ENCODE results near the gene ZNF813. TPM values are rescaled to one million over a fixed set of nuclear protein-coding genes. Genes with fewer than 3 reads are reported as not detected.

ZNF813 gene
- total and polyA plus RNA-seq, 2 experiments from 2014 or later, result 2.8 to 8.6 TPM

DNA sequence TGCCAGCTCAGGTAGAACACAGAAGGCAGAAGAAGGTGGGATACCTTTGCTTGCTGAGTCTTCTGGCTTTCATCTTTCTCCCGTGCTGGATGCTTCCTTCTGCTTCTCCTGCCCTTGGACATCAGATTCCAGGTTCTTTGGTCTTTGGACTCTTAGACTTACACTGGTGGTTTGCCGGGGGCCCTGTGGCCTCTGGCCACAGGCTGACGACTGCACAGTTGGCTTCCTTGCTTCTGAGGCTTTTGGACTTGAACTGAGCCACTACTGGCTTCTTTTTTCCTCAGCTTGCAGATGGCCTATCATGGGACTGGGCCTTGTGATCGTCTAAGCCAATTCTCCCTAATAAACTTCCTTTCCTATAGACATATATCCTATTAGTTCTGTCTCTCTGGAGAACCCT is 50.6 kb downstream of the ZNF813 start:
- TF ChIP-seq, protein P1, sequence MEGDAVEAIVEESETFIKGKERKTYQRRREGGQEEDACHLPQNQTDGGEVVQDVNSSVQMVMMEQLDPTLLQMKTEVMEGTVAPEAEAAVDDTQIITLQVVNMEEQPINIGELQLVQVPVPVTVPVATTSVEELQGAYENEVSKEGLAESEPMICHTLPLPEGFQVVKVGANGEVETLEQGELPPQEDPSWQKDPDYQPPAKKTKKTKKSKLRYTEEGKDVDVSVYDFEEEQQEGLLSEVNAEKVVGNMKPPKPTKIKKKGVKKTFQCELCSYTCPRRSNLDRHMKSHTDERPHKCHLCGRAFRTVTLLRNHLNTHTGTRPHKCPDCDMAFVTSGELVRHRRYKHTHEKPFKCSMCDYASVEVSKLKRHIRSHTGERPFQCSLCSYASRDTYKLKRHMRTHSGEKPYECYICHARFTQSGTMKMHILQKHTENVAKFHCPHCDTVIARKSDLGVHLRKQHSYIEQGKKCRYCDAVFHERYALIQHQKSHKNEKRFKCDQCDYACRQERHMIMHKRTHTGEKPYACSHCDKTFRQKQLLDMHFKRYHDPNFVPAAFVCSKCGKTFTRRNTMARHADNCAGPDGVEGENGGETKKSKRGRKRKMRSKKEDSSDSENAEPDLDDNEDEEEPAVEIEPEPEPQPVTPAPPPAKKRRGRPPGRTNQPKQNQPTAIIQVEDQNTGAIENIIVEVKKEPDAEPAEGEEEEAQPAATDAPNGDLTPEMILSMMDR (IDR thresholded peaks at IDR 0.05; ENCODE audit: poor library complexity), result no peak
- no peak for TF ChIP-seq EZH2 (IDR thresholded peaks at IDR 0.05; ENCODE audit: borderline replicate concordance)
- no peak for TF ChIP-seq EZH2phosphoT487 (IDR thresholded peaks at IDR 0.05; ENCODE audit: low read depth, severe bottlenecking, unreplicated experiment)
- WGBS (ENCODE audit: low lambda C conversion rate, missing lambda C conversion rate), result 83% methylated on average over 4 of the region's 4 CpGs
- no peaks in the 10 kb centered on the region for H3K9me2 ChIP-seq (replicated peaks; ENCODE audit: insufficient read depth)
- no peaks in the 10 kb centered on the region for H3K36me3 ChIP-seq (replicated peaks; ENCODE audit: insufficient read depth, low read depth)
- no peak for DNase-seq (ENCODE audit: low spot score)
- H3K27ac ChIP-seq, result peak overlapping the region; percentile 69
- H3K4me2 ChIP-seq, result no peak overlapping the region
- no peak overlapping the region for H2AFZ ChIP-seq
- no peak overlapping the region for H3K4me3 ChIP-seq
- no peaks in the 10 kb centered on the region for H3K79me2 ChIP-seq
- H3K27me3 ChIP-seq, result no peaks in the 10 kb centered on the region
- H3K4me1 ChIP-seq (ENCODE audit: insufficient read depth), result peaks cover 5% of the 10 kb centered on the region
- no peaks in the 10 kb centered on the region for H3K9me3 ChIP-seq (ENCODE audit: low read depth)
- no peaks in the 10 kb centered on the region for H4K20me1 ChIP-seq (ENCODE audit: insufficient read depth, poor library complexity, severe bottlenecking)

DNA sequence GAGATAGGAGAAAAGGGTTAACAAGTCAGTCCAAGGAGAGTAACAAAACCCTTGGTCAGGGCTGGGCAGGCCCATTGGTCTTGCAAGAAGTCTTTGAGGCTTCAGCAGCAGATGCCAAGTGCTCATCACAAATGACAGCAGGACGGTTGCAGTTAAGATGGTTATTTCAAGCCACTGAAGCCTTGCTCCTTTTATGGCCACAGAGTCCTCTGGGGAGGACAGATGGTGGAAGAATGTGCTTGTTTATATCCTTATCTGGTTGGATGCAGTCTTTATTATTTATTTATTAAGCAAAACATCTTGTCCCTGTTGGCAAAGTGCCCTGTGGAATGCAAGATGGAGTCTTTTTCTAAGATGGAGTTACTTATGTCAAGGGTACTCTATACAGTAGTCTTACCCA is 51.2 kb downstream of the ZNF813 start:
- Histone ChIP-seq H3K4me2 (no peak overlapping the region), H3K27me3 (no peaks in the 10 kb centered on the region), H2AFZ (no peak overlapping the region), H4K20me1 (ENCODE audit: insufficient read depth, poor library complexity, severe bottlenecking) (no peaks in the 10 kb centered on the region), H3K27ac (peak overlapping the region; percentile 69), H3K36me3 (replicated peaks; ENCODE audit: insufficient read depth, low read depth) (no peaks in the 10 kb centered on the region), H3K9me3 (ENCODE audit: low read depth) (no peaks in the 10 kb centered on the region), H3K4me3 (no peak overlapping the region), H3K4me1 (ENCODE audit: insufficient read depth) (peaks cover 5% of the 10 kb centered on the region), H3K9me2 (replicated peaks; ENCODE audit: insufficient read depth) (no peaks in the 10 kb centered on the region), H3K79me2 (no peaks in the 10 kb centered on the region)
- no peak for DNase-seq (ENCODE audit: low spot score)
- no peak for TF ChIP-seq EZH2phosphoT487 (IDR thresholded peaks at IDR 0.05; ENCODE audit: low read depth, severe bottlenecking, unreplicated experiment)
- no peak for TF ChIP-seq EZH2 (IDR thresholded peaks at IDR 0.05; ENCODE audit: borderline replicate concordance)
- TF ChIP-seq, protein P1 (IDR thresholded peaks at IDR 0.05; ENCODE audit: poor library complexity), result no peak
- 63% methylated on average over 1 of the region's 1 CpG for WGBS (ENCODE audit: low lambda C conversion rate, missing lambda C conversion rate)

DNA sequence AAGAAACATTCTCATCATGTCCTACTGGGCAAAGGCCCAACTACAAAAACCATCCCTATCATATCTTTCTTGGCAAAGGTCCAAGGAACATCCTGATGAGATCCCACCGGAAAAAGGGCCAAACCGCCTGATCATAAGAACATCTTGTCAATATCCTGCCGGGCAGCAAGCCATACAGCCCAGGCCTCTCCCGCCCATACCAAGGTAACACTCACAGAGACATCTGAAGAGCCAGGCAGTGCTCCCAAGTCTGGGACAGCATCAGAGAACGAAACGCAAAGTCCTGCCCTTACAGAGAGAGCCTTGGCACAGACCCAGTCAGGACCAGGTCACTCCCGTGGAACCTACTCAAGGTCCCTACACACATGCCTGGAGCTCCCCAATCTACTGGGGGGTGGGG is 51.9 kb downstream of the ZNF813 start:
- Histone ChIP-seq H4K20me1 (ENCODE audit: insufficient read depth, poor library complexity, severe bottlenecking) (no peaks in the 10 kb centered on the region), H3K27me3 (no peaks in the 10 kb centered on the region), H3K9me2 (replicated peaks; ENCODE audit: insufficient read depth) (no peaks in the 10 kb centered on the region), H3K79me2 (no peaks in the 10 kb centered on the region), H2AFZ (no peak overlapping the region), H3K4me3 (no peak overlapping the region), H3K36me3 (replicated peaks; ENCODE audit: insufficient read depth, low read depth) (no peaks in the 10 kb centered on the region), H3K27ac (peak overlapping the region; percentile 86), H3K4me2 (no peak overlapping the region), H3K4me1 (ENCODE audit: insufficient read depth) (peaks cover 5% of the 10 kb centered on the region), H3K9me3 (ENCODE audit: low read depth) (no peaks in the 10 kb centered on the region)
- 88% methylated on average over 7 of the region's 7 CpGs for WGBS (ENCODE audit: low lambda C conversion rate, missing lambda C conversion rate)
- no peak for TF ChIP-seq EZH2 (IDR thresholded peaks at IDR 0.05; ENCODE audit: borderline replicate concordance)
- peak; percentile 28 for DNase-seq (ENCODE audit: low spot score)

DNA sequence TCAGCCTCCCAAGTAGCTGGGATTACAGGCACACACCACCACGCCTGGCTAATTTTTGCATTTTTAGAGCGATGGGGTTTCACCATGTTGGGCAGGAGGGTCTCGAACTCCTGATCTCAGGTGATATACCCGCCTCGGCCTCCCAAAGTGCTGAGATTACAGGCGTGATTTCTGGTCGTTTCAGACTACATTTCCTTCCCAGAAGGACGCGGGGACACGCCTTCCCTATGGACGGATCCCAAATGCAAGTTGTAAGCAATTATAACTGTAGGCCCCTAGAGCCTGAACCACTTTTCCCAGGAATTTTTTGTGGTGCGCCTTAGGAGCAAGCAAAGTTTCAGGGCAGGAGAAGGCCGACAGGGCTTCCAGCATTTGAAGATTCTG is 52.6 kb downstream of the ZNF813 start:
- H3K4me3 ChIP-seq, result peak overlapping the region; percentile 1
- peaks cover 5% of the 10 kb centered on the region for H3K4me1 ChIP-seq (ENCODE audit: insufficient read depth)
- no peaks in the 10 kb centered on the region for H4K20me1 ChIP-seq (ENCODE audit: insufficient read depth, poor library complexity, severe bottlenecking)
- H3K79me2 ChIP-seq, result no peaks in the 10 kb centered on the region
- H3K4me2 ChIP-seq, result peak overlapping the region; percentile 68
- peak overlapping the region; percentile 86 for H3K27ac ChIP-seq
- H2AFZ ChIP-seq, result peak overlapping the region; percentile 86
- TF ChIP-seq EZH2 (IDR thresholded peaks at IDR 0.05; ENCODE audit: borderline replicate concordance), result no peak
- TF ChIP-seq, protein P1 (IDR thresholded peaks at IDR 0.05; ENCODE audit: poor library complexity), result no peak
- no peak for TF ChIP-seq EZH2phosphoT487 (IDR thresholded peaks at IDR 0.05; ENCODE audit: low read depth, severe bottlenecking, unreplicated experiment)
- H3K27me3 ChIP-seq, result no peaks in the 10 kb centered on the region
- WGBS (ENCODE audit: low lambda C conversion rate, missing lambda C conversion rate), result 88% methylated on average over 13 of the region's 13 CpGs
- H3K9me3 ChIP-seq (ENCODE audit: low read depth), result no peaks in the 10 kb centered on the region
- H3K9me2 ChIP-seq (replicated peaks; ENCODE audit: insufficient read depth), result no peaks in the 10 kb centered on the region
- DNase-seq (ENCODE audit: low spot score), result no peak
- H3K36me3 ChIP-seq (replicated peaks; ENCODE audit: insufficient read depth, low read depth), result no peaks in the 10 kb centered on the region
